Hepatocyte (in vitro differentiated cells): ENCODE results near the gene PES1. TPM values are rescaled to one million over a fixed set of nuclear protein-coding genes. Genes with fewer than 3 reads are reported as not detected.

ENCODE experiments used
- DNase-seq: peaks from one replicate; pipeline ENCODE4 v3.0.0-alpha.2; 2016; ENCODE audit warnings: low spot score
- H2AFZ ChIP-seq: fragments of 200-600 bp; sonication (generic); 2 replicates; pipeline ENCODE4 v1.6.0; 2016; ENCODE audit warnings: antibody characterized with exemption, mild to moderate bottlenecking
- H3K27ac ChIP-seq: fragments of 200-600 bp; sonication (generic); 2 replicates; pipeline ENCODE4 v1.5.1; 2016; ENCODE audit warnings: mild to moderate bottlenecking
- H3K27me3 ChIP-seq: fragments of 200-600 bp; sonication (generic); 2 replicates; pipeline ENCODE4 v1.6.1; 2016
- H3K36me3 ChIP-seq: fragments of 200-600 bp; sonication (generic); replicated peaks from 2 replicates; pipeline ENCODE4 v1.5.1; 2016; ENCODE audit warnings: low read depth; ENCODE audit not compliant: insufficient read depth
- H3K4me1 ChIP-seq: fragments of 200-600 bp; sonication (generic); 2 replicates; pipeline ENCODE4 v1.5.1; 2016; ENCODE audit warnings: mild to moderate bottlenecking, moderate library complexity; ENCODE audit not compliant: insufficient read depth
- H3K4me2 ChIP-seq: fragments of 200-600 bp; sonication (generic); 2 replicates; pipeline ENCODE4 v1.6.0; 2016
- H3K4me3 ChIP-seq: fragments of 200-600 bp; sonication (generic); 2 replicates; pipeline ENCODE4 v1.5.1; 2016; ENCODE audit warnings: mild to moderate bottlenecking
- H3K79me2 ChIP-seq: fragments of 200-600 bp; sonication (generic); 2 replicates; pipeline ENCODE4 v1.6.0; 2017; ENCODE audit warnings: mild to moderate bottlenecking
- H3K9me2 ChIP-seq: fragments of 200-600 bp; sonication (generic); replicated peaks from 2 replicates; pipeline ENCODE4 v1.6.0; 2017; ENCODE audit warnings: mild to moderate bottlenecking; ENCODE audit not compliant: insufficient read depth
- H3K9me3 ChIP-seq: fragments of 200-600 bp; sonication (generic); 2 replicates; pipeline ENCODE4 v1.5.1; 2016; ENCODE audit warnings: low read depth, mild to moderate bottlenecking
- H4K20me1 ChIP-seq: fragments of 200-600 bp; sonication (generic); 2 replicates; pipeline ENCODE4 v1.6.0; 2016; ENCODE audit warnings: mild to moderate bottlenecking; ENCODE audit not compliant: insufficient read depth, poor library complexity, severe bottlenecking
- EZH2 ChIP-seq: fragments of 200-600 bp; sonication (generic); IDR thresholded peaks from 2 replicates; pipeline ENCODE4 v1.6.1; 2016; ENCODE audit warnings: antibody characterized with exemption, mild to moderate bottlenecking, borderline replicate concordance
- EZH2phosphoT487 ChIP-seq: fragments of 200-600 bp; sonication (generic); IDR thresholded peaks from one replicate; pipeline ENCODE4 v1.6.1; 2018; ENCODE audit warnings: antibody characterized with exemption, mild to moderate bottlenecking, low read depth, moderate library complexity; ENCODE audit not compliant: unreplicated experiment, severe bottlenecking
- WGBS: methylation state at CpG from one replicate; pipeline ENCODE4 v1.1.6; 2016; ENCODE audit warnings: low lambda C conversion rate; ENCODE audit errors: missing lambda C conversion rate; 5-methylcytosine and 5-hydroxymethylcytosine counted together
- polyA plus RNA-seq: library from polyadenylated mRNA; unstranded; fragments of >200 nt; fragmentation: Nextera tagmentation; extraction: Ambion mirVana; gene quantifications from 2 replicates; pipeline ENCODE4 v1.2.1, GENCODE V29; 2016
- total RNA-seq: library from RNA; depleted of rRNA; stranded (reverse); fragments of >200 nt; gene quantifications from 2 replicates; pipeline ENCODE4 v1.2.3, GENCODE V29; 2014
- TF ChIP-seq, protein P1 (sequence below): fragments of 200-600 bp; sonication (generic); IDR thresholded peaks from 2 replicates; pipeline ENCODE4 v1.5.1; 2016; ENCODE audit warnings: antibody characterized with exemption, mild to moderate bottlenecking; ENCODE audit not compliant: poor library complexity

The PES1 gene
- total and polyA plus RNA-seq, 2 experiments from 2014 or later, result 42.4 to 59.5 TPM

DNA sequence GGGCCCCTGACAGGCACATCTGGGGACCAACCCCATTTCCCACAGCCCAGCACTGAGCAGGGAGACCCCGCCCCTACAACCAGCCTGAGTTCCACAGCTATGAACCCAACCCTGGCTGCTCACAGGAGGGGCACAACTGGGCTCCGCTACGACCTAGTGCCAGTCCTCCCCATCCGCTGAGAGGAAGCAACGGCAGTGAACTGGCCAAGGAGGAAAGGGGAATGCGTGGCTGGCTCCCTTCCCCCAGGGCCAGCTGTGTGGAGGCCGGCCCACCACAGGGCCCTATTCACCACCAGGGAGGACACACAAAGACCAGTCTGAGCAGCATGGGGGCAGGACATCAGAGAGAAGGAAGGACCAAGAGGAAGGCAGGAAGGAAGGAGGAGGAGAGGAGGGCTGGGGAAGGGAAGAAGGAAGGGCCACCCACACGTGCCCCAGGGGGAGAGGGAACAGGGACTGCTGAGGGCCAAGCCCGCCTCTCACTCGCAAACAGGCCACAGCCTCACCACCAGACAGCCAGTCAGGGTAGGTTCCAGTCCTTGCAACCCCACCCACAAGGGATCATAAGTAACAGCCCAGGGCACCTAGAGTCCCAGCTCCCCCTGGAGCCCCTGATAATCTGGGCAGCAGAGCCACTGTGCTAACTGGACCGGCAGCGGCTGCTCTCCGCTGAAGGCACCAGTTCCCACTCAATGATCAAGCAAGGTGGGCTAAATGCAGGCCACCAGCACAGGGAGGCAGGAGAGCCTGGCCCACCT is 8.7 kb downstream of the PES1 start:
- Histone ChIP-seq H3K36me3 (no peaks in the 10 kb centered on the region), H3K79me2 (no peaks in the 10 kb centered on the region), H3K4me1 (no peaks in the 10 kb centered on the region), H3K27ac (no peak overlapping the region), H2AFZ (no peak overlapping the region), H4K20me1 (no peaks in the 10 kb centered on the region), H3K27me3 (no peaks in the 10 kb centered on the region), H3K4me3 (no peak overlapping the region), H3K9me3 (no peaks in the 10 kb centered on the region), H3K4me2 (no peak overlapping the region), H3K9me2 (no peaks in the 10 kb centered on the region)
- TF ChIP-seq EZH2 (no peak), EZH2phosphoT487 (no peak)
- TF ChIP-seq, protein P1, sequence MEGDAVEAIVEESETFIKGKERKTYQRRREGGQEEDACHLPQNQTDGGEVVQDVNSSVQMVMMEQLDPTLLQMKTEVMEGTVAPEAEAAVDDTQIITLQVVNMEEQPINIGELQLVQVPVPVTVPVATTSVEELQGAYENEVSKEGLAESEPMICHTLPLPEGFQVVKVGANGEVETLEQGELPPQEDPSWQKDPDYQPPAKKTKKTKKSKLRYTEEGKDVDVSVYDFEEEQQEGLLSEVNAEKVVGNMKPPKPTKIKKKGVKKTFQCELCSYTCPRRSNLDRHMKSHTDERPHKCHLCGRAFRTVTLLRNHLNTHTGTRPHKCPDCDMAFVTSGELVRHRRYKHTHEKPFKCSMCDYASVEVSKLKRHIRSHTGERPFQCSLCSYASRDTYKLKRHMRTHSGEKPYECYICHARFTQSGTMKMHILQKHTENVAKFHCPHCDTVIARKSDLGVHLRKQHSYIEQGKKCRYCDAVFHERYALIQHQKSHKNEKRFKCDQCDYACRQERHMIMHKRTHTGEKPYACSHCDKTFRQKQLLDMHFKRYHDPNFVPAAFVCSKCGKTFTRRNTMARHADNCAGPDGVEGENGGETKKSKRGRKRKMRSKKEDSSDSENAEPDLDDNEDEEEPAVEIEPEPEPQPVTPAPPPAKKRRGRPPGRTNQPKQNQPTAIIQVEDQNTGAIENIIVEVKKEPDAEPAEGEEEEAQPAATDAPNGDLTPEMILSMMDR, result no peak
- WGBS, result 83% methylated on average over 11 of the region's 13 CpGs
- no peak for DNase-seq

DNA sequence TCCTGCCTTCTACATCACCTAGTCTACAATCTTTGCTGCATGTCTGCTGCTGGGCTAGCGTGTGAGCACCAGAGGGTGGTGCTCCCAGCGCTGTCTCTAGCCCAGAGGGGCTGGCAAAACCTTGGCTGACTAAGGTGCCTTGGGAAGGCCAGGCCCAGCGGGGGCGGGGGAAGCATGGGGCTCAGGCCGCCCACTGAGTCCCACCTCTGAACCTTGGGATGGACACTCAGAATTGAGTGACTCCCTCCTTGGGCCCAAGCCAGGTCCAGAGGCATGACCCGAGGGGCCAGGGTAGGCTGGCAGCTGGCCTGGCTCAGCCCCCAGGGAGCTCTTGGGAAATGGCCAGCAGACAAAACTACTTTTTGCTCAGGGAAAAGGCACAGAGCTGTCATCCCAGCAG is 9.7 kb downstream of the PES1 start:
- H3K27me3 ChIP-seq, result no peaks in the 10 kb centered on the region
- H3K4me1 ChIP-seq, result no peaks in the 10 kb centered on the region
- H4K20me1 ChIP-seq, result no peaks in the 10 kb centered on the region
- no peak overlapping the region for H2AFZ ChIP-seq
- no peak overlapping the region for H3K27ac ChIP-seq
- H3K9me2 ChIP-seq, result no peaks in the 10 kb centered on the region
- 96% methylated on average over 6 of the region's 6 CpGs for WGBS
- no peak overlapping the region for H3K4me2 ChIP-seq
- no peak for DNase-seq
- no peaks in the 10 kb centered on the region for H3K9me3 ChIP-seq
- no peaks in the 10 kb centered on the region for H3K79me2 ChIP-seq
- no peak overlapping the region for H3K4me3 ChIP-seq
- H3K36me3 ChIP-seq, result no peaks in the 10 kb centered on the region
- no peak for TF ChIP-seq EZH2phosphoT487
- TF ChIP-seq EZH2, result no peak
- TF ChIP-seq, protein P1, result no peak

DNA sequence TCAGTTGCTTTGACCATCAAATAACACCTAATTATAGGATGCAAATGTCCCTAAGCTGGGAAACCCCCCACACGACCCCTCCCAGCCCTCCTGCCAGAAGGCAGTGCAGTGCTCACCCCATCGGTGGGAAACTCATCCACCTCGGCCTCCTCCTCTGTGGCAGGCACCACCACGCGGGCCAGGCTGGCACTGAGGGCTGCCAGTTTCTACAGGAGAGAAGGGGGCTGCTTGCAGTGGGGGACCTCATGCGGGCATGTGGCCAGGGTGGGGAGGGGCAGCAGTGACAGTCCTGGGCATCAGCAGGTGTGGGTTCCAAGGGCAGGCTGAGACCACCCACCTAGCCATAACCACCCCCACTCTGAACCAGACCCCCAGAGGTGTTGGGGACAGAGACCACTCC is 10.8 kb downstream of the PES1 start:
- Histone ChIP-seq H3K9me2 (no peaks in the 10 kb centered on the region), H3K27ac (no peak overlapping the region), H3K36me3 (no peaks in the 10 kb centered on the region), H2AFZ (no peak overlapping the region), H3K9me3 (no peaks in the 10 kb centered on the region), H3K4me3 (no peak overlapping the region), H3K79me2 (no peaks in the 10 kb centered on the region), H3K27me3 (no peaks in the 10 kb centered on the region), H3K4me2 (no peak overlapping the region), H4K20me1 (no peaks in the 10 kb centered on the region), H3K4me1 (no peaks in the 10 kb centered on the region)
- 93% methylated on average over 6 of the region's 6 CpGs for WGBS
- TF ChIP-seq EZH2phosphoT487 (no peak), EZH2 (no peak)
- no peak for DNase-seq

DNA sequence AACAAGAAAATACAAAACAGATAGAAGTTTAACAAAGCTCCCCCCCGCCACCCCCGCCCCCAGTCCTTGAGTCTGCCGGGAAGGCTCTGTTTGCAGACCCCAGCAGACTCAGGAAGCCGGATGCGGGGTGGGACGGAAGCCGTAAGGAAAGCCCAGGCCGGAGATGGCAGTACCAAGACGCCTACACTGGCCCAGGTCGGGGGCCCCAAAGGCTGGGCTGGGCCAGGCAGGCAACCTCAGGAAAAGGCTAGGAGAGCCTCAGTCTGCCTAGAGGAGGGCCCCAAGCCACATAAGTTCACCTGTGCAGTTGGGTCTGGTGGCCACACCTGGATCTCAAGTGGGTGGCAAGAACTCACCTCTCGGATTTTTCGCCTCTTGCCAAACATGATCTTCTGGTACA is 13.2 kb downstream of the PES1 start:
- WGBS, result 96% methylated on average over 12 of the region's 12 CpGs
- no peak overlapping the region for H3K4me3 ChIP-seq
- no peaks in the 10 kb centered on the region for H3K36me3 ChIP-seq
- H3K79me2 ChIP-seq, result no peaks in the 10 kb centered on the region
- TF ChIP-seq EZH2 (no peak), EZH2phosphoT487 (no peak)
- TF ChIP-seq, protein P1, result no peak
- H3K9me2 ChIP-seq, result no peaks in the 10 kb centered on the region
- H2AFZ ChIP-seq, result no peak overlapping the region
- H4K20me1 ChIP-seq, result no peaks in the 10 kb centered on the region
- no peak overlapping the region for H3K27ac ChIP-seq
- no peaks in the 10 kb centered on the region for H3K27me3 ChIP-seq
- H3K4me1 ChIP-seq, result peaks cover 10% of the 10 kb centered on the region
- DNase-seq, result no peak
- H3K4me2 ChIP-seq, result no peak overlapping the region
- no peaks in the 10 kb centered on the region for H3K9me3 ChIP-seq
